Measurements from ENCODE around the gene CNOT10. TPM values are rescaled to one million over a fixed set of nuclear protein-coding genes. Genes with fewer than 3 reads are reported as not detected.

CNOT10 gene
- polyA plus RNA-seq, 1 donor (not counting 4 experiments of a cell fraction or from before 2014, with no cell fraction given): 24.2 TPM

GRCh38 chr3:32719335-32719734, 34.3 kb downstream of the CNOT10 start:
- dilution Hi-C loops (cut with MboI; ENCODE audit: extremely low pct_ligation_motif_present, low sequenced_read_pairs): no loop called here
- Histone ChIP-seq H3K4me2 (ENCODE audit: control insufficient read depth, extremely low read depth, insufficient read depth, low read depth, low read length) (no peak overlapping the region), H3K36me3 (ENCODE audit: control insufficient read depth in 2 of 2, extremely low read depth in 1 of 2, insufficient read depth in 2 of 2, low read length in 2 of 2) (peaks cover 5 to 10% of the 10 kb centered on the region in 2 experiments), H3K9ac (ENCODE audit: control insufficient read depth, extremely low read depth, insufficient read depth, low read length) (no peak overlapping the region), H3K27ac (ENCODE audit: control insufficient read depth, insufficient read depth, low read length) (no peak overlapping the region), H3K9me3 (ENCODE audit: control insufficient read depth, low read depth, low read length) (no peaks in the 10 kb centered on the region), H3K27me3 (ENCODE audit: control insufficient read depth, extremely low read depth, insufficient read depth, low read length) (no peaks in the 10 kb centered on the region), H3K79me2 (ENCODE audit: control insufficient read depth, insufficient read depth, low read length) (no peaks in the 10 kb centered on the region), H3K9me1 (ENCODE audit: control insufficient read depth, extremely low read depth, insufficient read depth, low read length) (no peaks in the 10 kb centered on the region), H2AFZ (ENCODE audit: control insufficient read depth, low read length) (no peak overlapping the region), H3K4me3 (ENCODE audit: control insufficient read depth in 2 of 3, extremely low read depth in 1 of 3, insufficient read depth in 2 of 3, low read depth in 1 of 3, low read length in 3 of 3) (no peak overlapping the region), H4K20me1 (ENCODE audit: control insufficient read depth, extremely low read depth, insufficient read depth, low read length) (no peaks in the 10 kb centered on the region), H3K4me1 (ENCODE audit: control insufficient read depth, extremely low read depth, insufficient read depth, low read length) (no peaks in the 10 kb centered on the region)
- TF ChIP-seq EZH2 (IDR thresholded peaks at IDR 0.05; ENCODE audit: low read length) (no peak), CTCF (optimal IDR thresholded peaks at IDR 0.05 in 1 of 3, IDR thresholded peaks at IDR 0.05 in 1 of 3, conservative IDR thresholded peaks at IDR 0.05 in 1 of 3; ENCODE audit: extremely low read depth in 1 of 3, insufficient read depth in 2 of 3, low read length in 3 of 3) (no peak)
- FAIRE-seq (no peak), DNase-seq (ENCODE audit: low read depth, low spot score) (no peak)

- no peaks in the 10 kb centered on the region for H3K79me2 ChIP-seq (ENCODE audit: control insufficient read depth, insufficient read depth, low read length)
- H3K27me3 ChIP-seq (ENCODE audit: control insufficient read depth, extremely low read depth, insufficient read depth, low read length): no peaks in the 10 kb centered on the region
- dilution Hi-C loops (cut with MboI; ENCODE audit: extremely low pct_ligation_motif_present, low sequenced_read_pairs): no loop called here
- H3K9me1 ChIP-seq (ENCODE audit: control insufficient read depth, extremely low read depth, insufficient read depth, low read length): no peaks in the 10 kb centered on the region
- H2AFZ ChIP-seq (ENCODE audit: control insufficient read depth, low read length): no peak overlapping the region
- no peak for TF ChIP-seq CTCF (optimal IDR thresholded peaks at IDR 0.05 in 1 of 3, IDR thresholded peaks at IDR 0.05 in 1 of 3, conservative IDR thresholded peaks at IDR 0.05 in 1 of 3; ENCODE audit: extremely low read depth in 1 of 3, insufficient read depth in 2 of 3, low read length in 3 of 3)
- TF ChIP-seq EZH2 (IDR thresholded peaks at IDR 0.05; ENCODE audit: low read length): no peak
- no peak overlapping the region for H3K9ac ChIP-seq (ENCODE audit: control insufficient read depth, extremely low read depth, insufficient read depth, low read length)
- DNase-seq (ENCODE audit: low read depth, low spot score): no peak
- H3K4me3 ChIP-seq (ENCODE audit: control insufficient read depth in 2 of 3, extremely low read depth in 1 of 3, insufficient read depth in 2 of 3, low read depth in 1 of 3, low read length in 3 of 3): no peak overlapping the region
- no peaks in the 10 kb centered on the region for H4K20me1 ChIP-seq (ENCODE audit: control insufficient read depth, extremely low read depth, insufficient read depth, low read length)
- peaks cover 5 to 10% of the 10 kb centered on the region in 2 experiments for H3K36me3 ChIP-seq (ENCODE audit: control insufficient read depth in 2 of 2, extremely low read depth in 1 of 2, insufficient read depth in 2 of 2, low read length in 2 of 2)
- no peaks in the 10 kb centered on the region for H3K9me3 ChIP-seq (ENCODE audit: control insufficient read depth, low read depth, low read length)
- no peaks in the 10 kb centered on the region for H3K4me1 ChIP-seq (ENCODE audit: control insufficient read depth, extremely low read depth, insufficient read depth, low read length)
- no peak for FAIRE-seq
- H3K27ac ChIP-seq (ENCODE audit: control insufficient read depth, insufficient read depth, low read length): no peak overlapping the region
- no peak overlapping the region for H3K4me2 ChIP-seq (ENCODE audit: control insufficient read depth, extremely low read depth, insufficient read depth, low read depth, low read length)
These were observed 34.9 kb downstream of the CNOT10 start for GRCh38 chr3:32719931-32720330.

Measured in keratinocyte (primary cell).